Erythroblast (primary cell): ENCODE data around the gene RGSL1.

Experiments used
- GATA1 ChIP-seq: IDR thresholded peaks from 2 replicates; pipeline ENCODE4 v1.6.1; 2011; ENCODE audit warnings: low read depth, mild to moderate bottlenecking, control low read depth, low read length, moderate library complexity
- POLR2A ChIP-seq: IDR thresholded peaks from 2 replicates; pipeline ENCODE4 v1.6.1; 2011; ENCODE audit warnings: mild to moderate bottlenecking, low read length

- TF ChIP-seq POLR2A = no peak
- no peak for TF ChIP-seq GATA1
Measured at GRCh38 chr1:182533896-182534295, 84.0 kb downstream of the RGSL1 start.
